ENCODE measurements around the gene LRP1B.

LRP1B gene

GRCh38 chr2:140256080-140256479 is 1874.7 kb downstream of the LRP1B start:
- H3K4me3 ChIP-seq (ENCODE audit: low read length), result no peak overlapping the region
- TF ChIP-seq ZNF274 (IDR thresholded peaks at IDR 0.05; ENCODE audit: low read depth, low read length), result no peak

GRCh38 chr2:140249821-140250220 is 1881.0 kb downstream of the LRP1B start:
- TF ChIP-seq ZNF274 (IDR thresholded peaks at IDR 0.05; ENCODE audit: low read depth, low read length), result no peak

GRCh38 chr2:140248623-140249022 is 1882.2 kb downstream of the LRP1B start:
- no peak for TF ChIP-seq ZNF274 (IDR thresholded peaks at IDR 0.05; ENCODE audit: low read depth, low read length)
- H3K4me3 ChIP-seq (ENCODE audit: low read length), result no peak overlapping the region

More at GRCh38 chr2:140249821-140250220, 1881.0 kb downstream of the LRP1B start:
- no peak overlapping the region for H3K4me3 ChIP-seq (ENCODE audit: low read length)

- TF ChIP-seq ZNF274 (IDR thresholded peaks at IDR 0.05; ENCODE audit: low read depth, low read length), result no peak
- H3K4me3 ChIP-seq (ENCODE audit: low read length), result no peak overlapping the region
Observed at GRCh38 chr2:140247451-140248195, 1883.2 kb downstream of the LRP1B start.

- no peak overlapping the region for H3K4me3 ChIP-seq (ENCODE audit: low read length)
- no peak for TF ChIP-seq ZNF274 (IDR thresholded peaks at IDR 0.05; ENCODE audit: low read depth, low read length)
Observed at GRCh38 chr2:140246957-140247356, 1883.9 kb downstream of the LRP1B start.

- TF ChIP-seq ZNF274 (IDR thresholded peaks at IDR 0.05; ENCODE audit: low read depth, low read length), result no peak
- H3K4me3 ChIP-seq (ENCODE audit: low read length), result no peak overlapping the region
Observed at GRCh38 chr2:140246058-140246457, 1884.8 kb downstream of the LRP1B start.

- no peak overlapping the region for H3K4me3 ChIP-seq (ENCODE audit: low read length)
- no peak for TF ChIP-seq ZNF274 (IDR thresholded peaks at IDR 0.05; ENCODE audit: low read depth, low read length)
Observed at GRCh38 chr2:140242889-140243288, 1887.9 kb downstream of the LRP1B start.

- no peak overlapping the region for H3K4me3 ChIP-seq (ENCODE audit: low read length)
- no peak for TF ChIP-seq ZNF274 (IDR thresholded peaks at IDR 0.05; ENCODE audit: low read depth, low read length)
Observed at GRCh38 chr2:140234116-140234515, 1896.7 kb downstream of the LRP1B start.

GRCh38 chr2:140210963-140211362 is 1919.9 kb downstream of the LRP1B start:
- no peak for TF ChIP-seq ZNF274 (IDR thresholded peaks at IDR 0.05; ENCODE audit: low read depth, low read length)

GRCh38 chr2:140205093-140205492 is 1925.7 kb downstream of the LRP1B start:
- H3K4me3 ChIP-seq (ENCODE audit: low read length), result no peak overlapping the region
- TF ChIP-seq ZNF274 (IDR thresholded peaks at IDR 0.05; ENCODE audit: low read depth, low read length), result no peak

More at GRCh38 chr2:140210963-140211362, 1919.9 kb downstream of the LRP1B start:
- no peak overlapping the region for H3K4me3 ChIP-seq (ENCODE audit: low read length)

GRCh38 chr2:140203347-140203746 is 1927.5 kb downstream of the LRP1B start:
- no peak for TF ChIP-seq ZNF274 (IDR thresholded peaks at IDR 0.05; ENCODE audit: low read depth, low read length)
- no peak overlapping the region for H3K4me3 ChIP-seq (ENCODE audit: low read length)

- H3K4me3 ChIP-seq (ENCODE audit: low read length), result no peak overlapping the region
- TF ChIP-seq ZNF274 (IDR thresholded peaks at IDR 0.05; ENCODE audit: low read depth, low read length), result no peak
Observed at GRCh38 chr2:140201572-140201971, 1929.2 kb downstream of the LRP1B start.

- no peak for TF ChIP-seq ZNF274 (IDR thresholded peaks at IDR 0.05; ENCODE audit: low read depth, low read length)
- H3K4me3 ChIP-seq (ENCODE audit: low read length), result no peak overlapping the region
Observed at GRCh38 chr2:140200764-140201163, 1930.1 kb downstream of the LRP1B start.

GRCh38 chr2:140200307-140200706 is 1930.5 kb downstream of the LRP1B start:
- no peak for TF ChIP-seq ZNF274 (IDR thresholded peaks at IDR 0.05; ENCODE audit: low read depth, low read length)
- no peak overlapping the region for H3K4me3 ChIP-seq (ENCODE audit: low read length)

- TF ChIP-seq ZNF274 (IDR thresholded peaks at IDR 0.05; ENCODE audit: low read depth, low read length), result no peak
- no peak overlapping the region for H3K4me3 ChIP-seq (ENCODE audit: low read length)
Observed at GRCh38 chr2:140199312-140199711, 1931.5 kb downstream of the LRP1B start.

- TF ChIP-seq ZNF274 (IDR thresholded peaks at IDR 0.05; ENCODE audit: low read depth, low read length), result no peak
- no peak overlapping the region for H3K4me3 ChIP-seq (ENCODE audit: low read length)
Observed at GRCh38 chr2:140187086-140187485, 1943.7 kb downstream of the LRP1B start.

All from GM08714 (cell line).